NT2/D1 (cell line): ENCODE data around the gene H2AZ2.

Experiments used
- YY1 ChIP-seq: IDR thresholded peaks from 2 replicates; pipeline ENCODE4 v1.6.1; 2011; ENCODE audit not compliant: insufficient read length, insufficient read depth
- ZNF274 ChIP-seq: IDR thresholded peaks from 2 replicates; pipeline ENCODE4 v1.6.1; 2011; ENCODE audit warnings: mild to moderate bottlenecking, low read depth, low read length

- TF ChIP-seq YY1 = no peak
- no peak for TF ChIP-seq ZNF274
Measured at GRCh38 chr7:44799939-44800338, 47.9 kb downstream of the H2AZ2 start.
